GM23338 (cell line): ENCODE data around the gene CORO7. TPM values are rescaled to one million over a fixed set of nuclear protein-coding genes. Genes with fewer than 3 reads are reported as not detected.

ENCODE experiments used
- ATAC-seq: fragments of 200-7000 bp; cut with Tn5 transposase; 3 replicates; pipeline ENCODE4 v1.9.1; 2020
- DNase-seq: peaks from one replicate; pipeline ENCODE4 v3.0.0-alpha.2; 2015; ENCODE audit warnings: low spot score
- H2AFZ ChIP-seq: fragments of 200-600 bp; sonication (generic); 2 replicates; pipeline ENCODE4 v1.8.0; 2016; ENCODE audit warnings: antibody characterized with exemption, mild to moderate bottlenecking, moderate library complexity
- H3F3A ChIP-seq: fragments of 200-600 bp; sonication (generic); replicated peaks from 2 replicates; pipeline ENCODE4 v1.8.0; 2017; ENCODE audit warnings: antibody characterized with exemption, mixed run types, low read depth
- H3K27ac ChIP-seq: fragments of 200-600 bp; sonication (generic); 2 replicates; pipeline ENCODE4 v1.6.1; 2016; ENCODE audit warnings: low read depth
- H3K27me3 ChIP-seq: fragments of 200-600 bp; sonication (generic); 2 replicates; pipeline ENCODE4 v1.8.0; 2016; ENCODE audit warnings: mild to moderate bottlenecking, mixed run types, moderate library complexity; ENCODE audit not compliant: insufficient read depth
- H3K36me3 ChIP-seq: fragments of 200-600 bp; sonication (generic); 2 replicates; pipeline ENCODE4 v1.8.0; 2016; ENCODE audit warnings: mild to moderate bottlenecking; ENCODE audit not compliant: insufficient read depth
- H3K4me1 ChIP-seq: fragments of 200-600 bp; sonication (generic); 2 replicates; pipeline ENCODE4 v1.8.0; 2016; ENCODE audit warnings: mild to moderate bottlenecking, moderate library complexity; ENCODE audit not compliant: insufficient read depth
- H3K4me2 ChIP-seq: fragments of 200-600 bp; sonication (generic); 2 replicates; pipeline ENCODE4 v1.7.1; 2017; ENCODE audit warnings: mixed run types
- H3K4me3 ChIP-seq: fragments of 200-600 bp; sonication (generic); 2 replicates; pipeline ENCODE4 v1.6.1; 2016; ENCODE audit warnings: mixed run types
- H3K79me2 ChIP-seq: fragments of 200-600 bp; sonication (generic); replicated peaks from 2 replicates; pipeline ENCODE4 v1.8.0; 2017; ENCODE audit warnings: mild to moderate bottlenecking; ENCODE audit not compliant: insufficient read depth
- H3K9me2 ChIP-seq: fragments of 200-600 bp; sonication (generic); 2 replicates; pipeline ENCODE4 v1.8.0; 2017; ENCODE audit not compliant: insufficient read depth
- H4K20me1 ChIP-seq: fragments of 200-600 bp; sonication (generic); replicated peaks from 2 replicates; pipeline ENCODE4 v1.8.0; 2017; ENCODE audit warnings: mild to moderate bottlenecking; ENCODE audit not compliant: insufficient read depth
- H3K27ac Mint-ChIP-seq: 2 replicates; pipeline ENCODE4 v1.8.0; 2020; ENCODE audit warnings: inconsistent platforms, mild to moderate bottlenecking, moderate library complexity, mixed read lengths
- H3K27me3 Mint-ChIP-seq: 3 replicates; pipeline ENCODE4 v1.8.0; 2022; ENCODE audit warnings: low read depth, mild to moderate bottlenecking, moderate library complexity, mixed read lengths, inconsistent platforms; ENCODE audit not compliant: insufficient read depth, poor library complexity
- H3K36me3 Mint-ChIP-seq: 3 replicates; pipeline ENCODE4 v1.8.0; 2021; ENCODE audit warnings: low read depth, mild to moderate bottlenecking, inconsistent platforms, moderate library complexity, mixed read lengths
- H3K4me1 Mint-ChIP-seq: 3 replicates; pipeline ENCODE4 v1.8.0; 2020; ENCODE audit warnings: mild to moderate bottlenecking, inconsistent platforms, mixed read lengths
- H3K4me3 Mint-ChIP-seq: 3 replicates; pipeline ENCODE4 v1.8.0; 2021; ENCODE audit warnings: moderate library complexity, mild to moderate bottlenecking, inconsistent platforms, mixed read lengths
- H3K9me3 Mint-ChIP-seq: 3 replicates; pipeline ENCODE4 v1.8.0; 2020; ENCODE audit warnings: moderate library complexity, mild to moderate bottlenecking, inconsistent platforms, mixed read lengths
- CREB1 ChIP-seq: fragments of 250-450 bp; sonication (Bioruptor Pico); IDR thresholded peaks from 2 replicates; pipeline ENCODE4 v1.5.0; 2020; ENCODE audit warnings: low read depth, mild to moderate bottlenecking, moderate library complexity
- CTCF ChIP-seq, 2 experiments: fragments of 200-600 bp in 1 of 2; sonication (generic) in 1 of 2; conservative IDR thresholded peaks; 2 replicates each; pipeline versions ENCODE4 v1.5.1 to v1.6.1; 2016 to 2017; ENCODE audit warnings: antibody characterized with exemption in 2 of 2, low read depth in 2 of 2, mild to moderate bottlenecking in 2 of 2, moderate library complexity in 1 of 2
- ETS1 ChIP-seq: IDR thresholded peaks from 2 replicates; pipeline ENCODE4 v1.6.1; 2016; ENCODE audit warnings: antibody characterized with exemption
- EZH2 ChIP-seq: fragments of 200-600 bp; sonication (generic); IDR thresholded peaks from one replicate; pipeline ENCODE4 v1.8.0; 2017; ENCODE audit warnings: antibody characterized with exemption, mild to moderate bottlenecking, low read depth; ENCODE audit not compliant: unreplicated experiment
- EZH2phosphoT487 ChIP-seq: fragments of 200-600 bp; sonication (generic); IDR thresholded peaks from one replicate; pipeline ENCODE4 v1.8.1; 2018; ENCODE audit warnings: antibody characterized with exemption; ENCODE audit not compliant: unreplicated experiment
- JUNB ChIP-seq: IDR thresholded peaks from one replicate; pipeline ENCODE4 v1.6.1; 2016; ENCODE audit warnings: antibody characterized with exemption; ENCODE audit not compliant: unreplicated experiment
- NANOG ChIP-seq: IDR thresholded peaks from 2 replicates; pipeline ENCODE4 v1.6.1; 2016; ENCODE audit warnings: antibody characterized with exemption, borderline replicate concordance
- POLR2AphosphoS5 ChIP-seq: IDR thresholded peaks from 2 replicates; pipeline ENCODE4 v1.6.1; 2016; ENCODE audit warnings: antibody characterized with exemption, low read depth
- REST ChIP-seq: IDR thresholded peaks from one replicate; pipeline ENCODE4 v1.6.1; 2018; ENCODE audit warnings: antibody characterized with exemption; ENCODE audit not compliant: unreplicated experiment
- STAT1 ChIP-seq: IDR thresholded peaks from one replicate; pipeline ENCODE4 v1.6.1; 2016; ENCODE audit warnings: antibody characterized with exemption; ENCODE audit not compliant: unreplicated experiment
- ZNF114 ChIP-seq: fragments of 250-450 bp; sonication (Bioruptor Pico); IDR thresholded peaks from 2 replicates; pipeline ENCODE4 v1.5.0; 2020; ENCODE audit warnings: mild to moderate bottlenecking, moderate library complexity
- ZNF331 ChIP-seq: fragments of 250-450 bp; sonication (Bioruptor Pico); IDR thresholded peaks from 2 replicates; pipeline ENCODE4 v1.5.0; 2020; ENCODE audit warnings: low read depth, mild to moderate bottlenecking, moderate library complexity
- polyA plus RNA-seq: library from polyadenylated mRNA; unstranded; fragments of >200 nt; fragmentation: Nextera tagmentation; extraction: Ambion mirVana; gene quantifications from 2 replicates; pipeline ENCODE4 v1.2.1, GENCODE V29; 2016
- total RNA-seq: library from RNA; depleted of rRNA; stranded (reverse); fragments of >200 nt; shearing (Covaris generic); gene quantifications from 2 replicates; pipeline ENCODE4 v1.2.3, GENCODE V29; 2014

Gene CORO7
- total and polyA plus RNA-seq, 2 experiments from 2014 or later, result 14.2 to 46.4 TPM

- TF ChIP-seq EZH2phosphoT487, result no peak
- TF ChIP-seq NANOG, result no peak
- TF ChIP-seq STAT1, result no peak
- no peak for TF ChIP-seq ZNF331
Measured at GRCh38 chr16:4437366-4437765, 21.0 kb upstream of the CORO7 start (continued).

GRCh38 chr16:4435337-4436067 is 19.1 kb upstream of the CORO7 start:
- peaks cover 53% of the 10 kb centered on the region for H3K36me3 Mint-ChIP-seq
- Histone ChIP-seq H3K4me3 (no peak overlapping the region), H3K36me3 (peaks cover 49% of the 10 kb centered on the region), H3K79me2 (0 out of 2 replicates have a peak, but pooled peaks cover under 1% of the 10 kb centered on the region), H3K4me1 (no peaks in the 10 kb centered on the region), H3K9me2 (no peaks in the 10 kb centered on the region), H2AFZ (no peak overlapping the region), H3F3A (no peaks in the 10 kb centered on the region), H3K4me2 (no peak overlapping the region), H3K27ac (no peak overlapping the region), H3K27me3 (no peaks in the 10 kb centered on the region), H4K20me1 (peaks cover 18% of the 10 kb centered on the region)
- peaks cover 2% of the 10 kb centered on the region for H3K27me3 Mint-ChIP-seq
- no peaks in the 10 kb centered on the region for H3K9me3 Mint-ChIP-seq
- TF ChIP-seq STAT1 (no peak), CREB1 (CRISPR knock-in tag) (no peak), POLR2AphosphoS5 (no peak), EZH2 (no peak), ZNF114 (CRISPR knock-in tag) (no peak), CTCF (conservative IDR thresholded peaks at IDR 0.05; ENCODE audit: low read depth in 2 of 2) (no peak), NANOG (no peak), ETS1 (no peak), REST (no peak), ZNF331 (no peak), JUNB (no peak)
- no peak for DNase-seq
- H3K27ac Mint-ChIP-seq, result no peak overlapping the region
- H3K4me1 Mint-ChIP-seq, result no peaks in the 10 kb centered on the region
- no peak for ATAC-seq
- no peak overlapping the region for H3K4me3 Mint-ChIP-seq
